K562 (cell line): Measurements from ENCODE around the gene ADAM22. TPM values are rescaled to one million over a fixed set of nuclear protein-coding genes. Genes with fewer than 3 reads are reported as not detected.
A peak's percentile ranks its signal among the peaks of the same experiment; 100 is the strongest.

ENCODE experiments used
- CCNT2 ChIP-seq: IDR thresholded peaks from 2 replicates; pipeline ENCODE4 v1.6.1; 2011; ENCODE audit warnings: borderline replicate concordance, low read depth, mild to moderate bottlenecking, moderate library complexity, mixed read lengths, low read length; ENCODE audit not compliant: insufficient read length; ENCODE audit errors: extremely low read depth
- CREB3L1 ChIP-seq: fragments of 450-650 bp; IDR thresholded peaks from 2 replicates; pipeline ENCODE4 v1.6.1; 2014; ENCODE audit warnings: low read depth, mild to moderate bottlenecking, moderate library complexity, borderline replicate concordance
- CREM ChIP-seq: IDR thresholded peaks from 2 replicates; pipeline ENCODE4 v1.6.1; 2014; ENCODE audit warnings: antibody characterized with exemption, low read depth
- CTCF ChIP-seq, 3 experiments: IDR thresholded peaks in 2 of 3; conservative IDR thresholded peaks in 1 of 3; 2 replicates each; pipeline ENCODE4 v1.5.1; 2011 to 2012; ENCODE audit warnings: low read length in 3 of 3, mild to moderate bottlenecking in 3 of 3, control low read depth in 2 of 3, improper control_type of control experiment in 1 of 3, inconsistent platforms in 1 of 3, low read depth in 1 of 3, mixed read lengths in 1 of 3, moderate library complexity in 1 of 3; ENCODE audit not compliant: insufficient read depth in 2 of 3
- DEAF1 ChIP-seq: fragments of 450-650 bp; formaldehyde crosslinking; IDR thresholded peaks from 2 replicates; pipeline ENCODE4 v1.4.0; 2020; ENCODE audit warnings: mild to moderate bottlenecking, moderate library complexity
- EGR1 ChIP-seq: fragments of 450-650 bp; conservative IDR thresholded peaks from 2 replicates; pipeline ENCODE4 v1.6.1; 2017; ENCODE audit warnings: mild to moderate bottlenecking
- FOXA3 ChIP-seq, 2 experiments: fragments of 450-650 bp in 1 of 2; sonication (generic) in 1 of 2; formaldehyde crosslinking; IDR thresholded peaks in 1 of 2; conservative IDR thresholded peaks in 1 of 2; 2 replicates each; pipeline versions ENCODE4 v1.4.0 to v1.8.0; 2020 to 2022; ENCODE audit warnings: mild to moderate bottlenecking in 2 of 2, missing genetic modification reagents in 1 of 2
- IRF1 ChIP-seq: sonication (generic); formaldehyde crosslinking; IDR thresholded peaks from 2 replicates; pipeline ENCODE4 v1.8.0; 2022; ENCODE audit warnings: missing genetic modification reagents, mild to moderate bottlenecking, borderline replicate concordance
- KDM5B ChIP-seq: fragments of 200-600 bp; sonication (generic); IDR thresholded peaks from 2 replicates; pipeline ENCODE4 v1.6.1; 2012; ENCODE audit warnings: low read depth, mild to moderate bottlenecking, moderate library complexity, low read length, control low read depth, inconsistent platforms; ENCODE audit not compliant: insufficient replicate concordance
- NBN ChIP-seq: fragments of 450-650 bp; IDR thresholded peaks from 2 replicates; pipeline ENCODE4 v1.6.1; 2016; ENCODE audit warnings: low read depth, mild to moderate bottlenecking
- NEUROD1 ChIP-seq: fragments of 150-350 bp; IDR thresholded peaks from 2 replicates; pipeline ENCODE4 v1.6.1; 2014; ENCODE audit warnings: borderline replicate concordance, low read length, low read depth; ENCODE audit not compliant: partially characterized antibody
- NFXL1 ChIP-seq: fragments of 450-650 bp; formaldehyde crosslinking; IDR thresholded peaks from 2 replicates; pipeline ENCODE4 v1.4.0; 2021; ENCODE audit warnings: mild to moderate bottlenecking
- POLR2B ChIP-seq: fragments of 450-650 bp; IDR thresholded peaks from 2 replicates; pipeline ENCODE4 v1.6.1; 2018; ENCODE audit warnings: low read depth; ENCODE audit not compliant: partially characterized antibody
- RFX7 ChIP-seq: fragments of 250-450 bp; sonication (Bioruptor Pico); IDR thresholded peaks from 2 replicates; pipeline ENCODE4 v1.5.1; 2021; ENCODE audit warnings: mild to moderate bottlenecking
- SMC3 ChIP-seq: conservative IDR thresholded peaks from 2 replicates; pipeline ENCODE4 v1.6.1; 2011; ENCODE audit warnings: low read depth, low read length, improper control_type of control experiment; ENCODE audit not compliant: insufficient read depth
- SNAPC5 ChIP-seq: fragments of 250-450 bp; sonication (Bioruptor Pico); IDR thresholded peaks from 2 replicates; pipeline ENCODE4 v1.8.0; 2021; ENCODE audit warnings: moderate library complexity, mild to moderate bottlenecking, inconsistent platforms
- TCFL5 ChIP-seq: fragments of 250-450 bp; sonication (Bioruptor Pico); conservative IDR thresholded peaks from 2 replicates; pipeline ENCODE4 v1.6.1; 2021; ENCODE audit warnings: mild to moderate bottlenecking, moderate library complexity, matching md5 sums
- ZNF347 ChIP-seq: fragments of 450-650 bp; formaldehyde crosslinking; IDR thresholded peaks from 2 replicates; pipeline ENCODE4 v1.4.0; 2020; ENCODE audit warnings: low read depth, mild to moderate bottlenecking, moderate library complexity
- ZNF445 ChIP-seq: fragments of 250-450 bp; sonication (Bioruptor Pico); IDR thresholded peaks from 2 replicates; pipeline ENCODE4 v1.4.0; 2020; ENCODE audit warnings: low read depth, mild to moderate bottlenecking, moderate library complexity
- ZNF766 ChIP-seq: fragments of 200-800 bp; sonication (Bioruptor generic); conservative IDR thresholded peaks from 2 replicates; pipeline ENCODE4 v1.6.1; 2016; ENCODE audit warnings: missing genetic modification characterization, missing compliant biosample characterization
- polyA plus RNA-seq, 8 experiments: library from polyadenylated mRNA; depleted of rRNA in 4 of 8; stranded (reverse) in 5 of 8; unstranded in 3 of 8; fragments of >200 nt; fragmentation: Nextera tagmentation in 2 of 8; fragmentation: Illumina TruSeq in 1 of 8; extraction: Ambion mirVana in 2 of 8; extraction: Trizol in 1 of 8; gene quantifications; 2 replicates each; pipeline versions ENCODE4 v1.2.1 to v1.2.3, GENCODE V29; 2011 to 2014; ENCODE audit warnings: inconsistent platforms in 1 of 8, missing spikeins in 1 of 8
- total RNA-seq, 7 experiments: library from RNA; depleted of rRNA in 6 of 7; stranded (reverse); fragments of >200 nt in 6 of 7; fragmentation: Illumina TruSeq in 2 of 7; extraction: Trizol in 2 of 7; gene quantifications; 2 replicates each; pipeline versions ENCODE4 v1.2.1 to v1.2.3, GENCODE V29; 2011 to 2021; ENCODE audit warnings: low replicate concordance in 1 of 7

Gene ADAM22
- total and polyA plus RNA-seq, 9 of the 15 experiments (the other 6 are each of a cell fraction or from before 2014, with no cell fraction given) = 0.01 to 0.58 (median 0.18) TPM

- TF ChIP-seq IRF1 (CRISPR knock-in tag) (no peak), CTCF (IDR thresholded peaks at IDR 0.05 in 2 of 3, conservative IDR thresholded peaks at IDR 0.05 in 1 of 3; ENCODE audit: insufficient read depth in 2 of 3, low read depth in 1 of 3, low read length in 3 of 3) (no peak), KDM5B (no peak), DEAF1 (no peak), ZNF347 (no peak), POLR2B (no peak), ZNF445 (CRISPR knock-in tag) (no peak), TCFL5 (CRISPR knock-in tag) (peak; percentile 51; the same call in 1 of the 2 replicates), NFXL1 (CRISPR knock-in tag) (0 out of 2 replicates have a peak, but pooled peaks have one; percentile 15), ZNF766 (CRISPR knock-in tag) (peak; percentile 47; the same call in 1 of the 2 replicates), NEUROD1 (no peak), CREM (no peak), SMC3 (no peak), SNAPC5 (CRISPR knock-in tag) (no peak), NBN (no peak), FOXA3 (CRISPR knock-in tag; conservative IDR thresholded peaks at IDR 0.05 in 1 of 2, IDR thresholded peaks at IDR 0.05 in 1 of 2) (0 out of 4 replicates have a peak, but pooled peaks of 1 of the 2 experiments have one; percentile 11), EGR1 (no peak), CCNT2 (peak; percentile 30), RFX7 (CRISPR knock-in tag) (no peak), CREB3L1 (no peak)
Observed at GRCh38 chr7:88205179-88205578, 271.1 kb downstream of the ADAM22 start (continued).
